Hepatocyte (in vitro differentiated cells): ENCODE results near the gene RPL29.

Experiments
- CTCF ChIP-seq: fragments of 200-600 bp; sonication (generic); IDR thresholded peaks from 2 replicates; pipeline ENCODE4 v1.5.1; 2016; ENCODE audit warnings: antibody characterized with exemption, mild to moderate bottlenecking; ENCODE audit not compliant: poor library complexity
- EZH2 ChIP-seq: fragments of 200-600 bp; sonication (generic); IDR thresholded peaks from 2 replicates; pipeline ENCODE4 v1.6.1; 2016; ENCODE audit warnings: antibody characterized with exemption, mild to moderate bottlenecking, borderline replicate concordance

GRCh38 chr3:51961602-51962569 lies 33.8 kb downstream of the RPL29 start:
- TF ChIP-seq CTCF (no peak), EZH2 (no peak)
